GM18951 (cell line): ENCODE results near the gene GPRC5C.

ENCODE experiments used
- POLR2A ChIP-seq: IDR thresholded peaks from 4 replicates; pipeline ENCODE4 v1.6.1; 2011; ENCODE audit warnings: mild to moderate bottlenecking; ENCODE audit not compliant: insufficient read length, insufficient read depth; ENCODE audit errors: extremely low read depth
- in situ Hi-C: fragments of 300-500 bp; cut with MboI; formaldehyde crosslinking; loops from one replicate; pipeline ENCODE4 v1.12.0; 2022; ENCODE audit warnings: low sequenced_read_pairs, mixed read lengths, inconsistent platforms; ENCODE audit not compliant: unreplicated experiment

GPRC5C gene, protein sequence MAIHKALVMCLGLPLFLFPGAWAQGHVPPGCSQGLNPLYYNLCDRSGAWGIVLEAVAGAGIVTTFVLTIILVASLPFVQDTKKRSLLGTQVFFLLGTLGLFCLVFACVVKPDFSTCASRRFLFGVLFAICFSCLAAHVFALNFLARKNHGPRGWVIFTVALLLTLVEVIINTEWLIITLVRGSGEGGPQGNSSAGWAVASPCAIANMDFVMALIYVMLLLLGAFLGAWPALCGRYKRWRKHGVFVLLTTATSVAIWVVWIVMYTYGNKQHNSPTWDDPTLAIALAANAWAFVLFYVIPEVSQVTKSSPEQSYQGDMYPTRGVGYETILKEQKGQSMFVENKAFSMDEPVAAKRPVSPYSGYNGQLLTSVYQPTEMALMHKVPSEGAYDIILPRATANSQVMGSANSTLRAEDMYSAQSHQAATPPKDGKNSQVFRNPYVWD

DNA sequence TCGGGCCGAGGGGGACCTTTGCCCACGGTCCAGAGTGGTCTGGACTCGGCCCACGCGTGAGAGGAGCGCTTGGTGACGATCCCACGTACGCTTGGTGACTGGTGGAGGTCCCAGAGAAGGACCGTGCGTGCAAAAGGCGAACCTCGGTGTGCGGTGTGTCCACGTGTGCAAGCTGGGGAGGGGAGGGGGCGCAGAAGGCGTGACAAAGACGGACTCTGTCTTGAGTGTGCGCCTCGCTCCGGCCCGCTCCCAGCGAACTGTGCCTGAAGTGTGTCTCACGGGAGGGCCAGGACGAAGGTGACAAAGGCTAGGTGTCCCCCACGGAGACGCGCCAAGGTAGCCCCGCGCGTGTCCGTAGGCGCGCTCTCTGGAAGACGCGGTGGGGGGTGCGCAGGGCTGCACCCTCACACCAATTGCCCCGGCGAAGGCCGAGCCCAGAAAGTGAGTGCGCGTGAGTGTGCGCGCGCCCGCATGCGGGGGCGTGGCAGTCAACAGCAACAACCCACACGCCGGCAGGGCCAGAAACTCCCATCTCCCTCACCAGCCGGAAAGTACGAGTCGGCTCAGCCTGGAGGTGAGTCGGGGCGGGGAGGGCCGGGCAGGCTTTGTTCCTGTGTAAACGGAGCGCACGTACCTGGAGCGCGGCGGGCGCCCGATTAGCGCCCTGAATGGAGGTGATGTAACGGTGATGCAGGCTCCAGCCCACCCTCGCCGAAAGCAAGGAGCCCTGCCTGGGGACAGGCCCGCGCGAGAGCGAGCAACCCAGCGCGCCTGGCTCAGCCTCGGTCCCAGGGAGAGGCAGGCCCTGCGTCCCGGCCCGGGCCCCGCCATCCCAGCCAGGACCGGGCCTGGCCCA, at the start of gene GPRC5C:
TSS of gene GPRC5C (plus strand) at position 521 of the 856 bp plus-strand sequence. CDS start 7,689 bp downstream, outside the sequence.
- peak; percentile 54 for TF ChIP-seq POLR2A
- in situ Hi-C loops: no loop called here

DNA sequence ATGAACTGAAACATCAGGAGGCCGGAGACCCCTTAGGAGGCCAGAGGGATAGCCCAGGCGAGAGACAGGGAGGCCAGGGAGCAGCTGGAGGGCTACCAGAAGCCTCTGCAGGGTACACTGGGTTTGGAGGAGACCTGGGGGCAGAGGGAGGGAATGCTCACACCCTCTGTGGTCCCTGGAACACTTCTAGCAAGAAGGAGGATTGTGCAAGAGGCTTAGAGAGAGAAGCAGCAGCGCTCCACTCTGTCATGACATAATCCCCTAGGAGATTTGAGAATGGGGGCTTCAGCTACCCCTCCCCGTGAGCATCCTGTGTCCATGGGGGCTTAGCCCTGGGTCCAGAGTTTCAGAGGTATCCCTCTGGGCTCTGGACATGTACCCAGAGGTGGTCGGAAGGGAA, 48.7 kb upstream of the GPRC5C start:
- in situ Hi-C loops: no loop called here
- no peak for TF ChIP-seq POLR2A

DNA sequence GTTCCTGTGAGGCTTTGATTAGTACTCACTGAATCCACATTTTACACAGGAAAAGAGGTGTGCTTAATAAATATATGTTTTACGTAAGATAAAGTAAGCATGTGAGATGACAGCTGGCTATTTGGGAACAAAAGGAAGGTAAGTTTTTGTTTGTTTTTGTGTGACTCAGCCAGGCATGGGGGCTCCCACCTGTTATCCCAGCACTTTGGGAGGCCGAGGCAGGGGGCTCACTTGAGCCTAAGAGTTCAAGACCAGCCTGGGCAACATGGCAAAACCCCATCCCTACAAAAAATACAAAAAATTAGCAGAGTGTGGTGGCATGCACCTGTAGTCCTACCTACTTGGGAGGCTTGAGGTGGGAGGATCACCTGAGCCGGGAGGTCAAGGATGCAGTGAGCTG, 46.7 kb upstream of the GPRC5C start:
- TF ChIP-seq POLR2A: no peak
- in situ Hi-C loops: no loop called here

DNA sequence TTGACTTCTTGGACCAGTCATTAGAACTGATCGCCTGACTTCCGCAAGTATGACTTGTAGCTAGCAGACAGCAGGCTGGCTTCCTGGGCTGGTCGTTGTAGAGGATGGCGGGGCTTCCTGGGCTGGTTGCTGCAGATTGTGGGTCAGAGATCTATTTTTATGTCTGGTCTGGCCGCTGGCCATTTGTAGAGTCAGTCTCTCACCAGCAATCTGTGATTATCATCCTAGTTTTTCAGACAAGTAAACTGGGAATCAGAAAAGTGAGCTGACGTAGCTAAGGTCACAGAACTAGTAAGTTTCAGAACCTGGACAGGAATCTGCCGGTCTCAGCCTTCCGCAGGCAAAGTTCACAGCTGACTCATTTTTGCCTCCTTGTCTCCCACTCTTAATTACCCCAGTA, 45.5 kb upstream of the GPRC5C start:
- TF ChIP-seq POLR2A: no peak
- in situ Hi-C loops: no loop called here

DNA sequence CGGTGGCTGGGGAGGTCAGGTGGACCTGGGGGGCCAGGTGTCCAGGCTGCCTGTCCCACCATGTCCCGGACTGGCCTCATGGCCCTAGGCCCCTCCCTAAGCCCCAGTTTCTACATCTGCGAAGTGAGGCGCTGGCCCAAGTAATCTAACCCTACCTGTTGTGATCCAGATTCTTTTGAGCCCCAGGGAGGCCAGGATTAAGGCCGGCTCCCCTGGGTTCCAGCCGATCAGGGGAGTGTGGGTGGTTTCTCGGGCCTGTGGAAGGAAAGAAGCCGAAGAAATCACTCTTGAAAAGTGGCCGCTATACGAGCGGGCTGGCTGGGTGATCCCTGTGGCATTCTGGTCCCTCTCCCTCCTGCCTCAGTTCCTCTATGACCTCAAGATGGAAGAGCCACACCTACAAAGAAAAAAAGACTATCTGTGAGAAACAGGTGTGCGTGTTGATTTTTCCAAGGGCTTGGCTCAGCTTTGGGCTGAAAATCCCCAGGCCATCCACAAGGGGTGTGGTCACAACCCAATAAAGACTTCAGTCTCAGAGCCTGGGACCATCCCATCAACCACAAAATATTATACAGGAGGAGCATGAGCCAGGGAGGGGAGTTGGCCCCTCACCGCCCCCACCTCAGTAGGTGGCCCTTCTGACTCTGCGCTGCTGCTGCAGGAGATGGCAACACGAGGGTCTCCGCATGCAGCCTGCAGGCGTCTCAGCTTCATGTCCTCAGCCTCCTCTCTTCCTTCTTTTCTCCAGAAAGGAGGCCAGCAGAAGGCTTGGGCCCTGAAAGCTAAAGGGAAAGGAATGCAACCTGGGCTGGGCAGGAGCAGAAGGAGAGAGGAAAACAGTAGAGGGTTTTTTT, 44.3 kb upstream of the GPRC5C start:
- TF ChIP-seq POLR2A: no peak
- in situ Hi-C loops: no loop called here

DNA sequence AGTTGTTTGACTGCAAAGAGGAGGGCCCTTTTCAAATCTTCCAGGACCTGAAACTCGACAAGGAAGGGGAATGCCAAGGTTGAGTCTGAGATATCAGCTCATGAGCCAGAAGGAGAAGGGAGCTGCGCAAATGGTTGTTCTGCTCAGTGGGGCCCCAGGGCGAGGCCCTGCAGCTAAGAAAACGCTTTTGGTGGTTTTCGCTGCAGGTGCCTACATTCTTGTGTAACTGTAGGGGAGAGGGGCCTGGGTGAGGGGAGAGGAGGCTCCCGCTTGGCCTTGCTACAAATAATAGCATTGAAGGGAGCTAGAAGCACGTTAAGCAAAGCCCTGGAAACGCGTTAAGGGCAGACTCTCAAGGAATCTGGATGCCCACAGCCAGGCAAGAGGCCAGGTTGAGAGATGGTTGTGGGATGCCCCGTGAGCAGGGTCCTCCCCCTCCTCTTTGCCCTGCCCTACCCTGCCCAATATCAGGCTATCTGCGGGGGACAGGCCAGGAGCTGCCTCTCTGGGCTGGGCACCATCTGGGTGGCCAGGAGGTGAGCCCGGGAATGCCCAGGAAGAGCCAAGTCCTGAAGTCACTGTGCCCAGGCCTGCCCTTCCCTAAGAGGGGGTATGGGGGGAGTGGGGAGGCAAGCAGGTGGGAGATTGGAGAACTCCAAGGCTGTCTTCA, 42.7 kb upstream of the GPRC5C start:
- in situ Hi-C loops: no loop called here
- no peak for TF ChIP-seq POLR2A

DNA sequence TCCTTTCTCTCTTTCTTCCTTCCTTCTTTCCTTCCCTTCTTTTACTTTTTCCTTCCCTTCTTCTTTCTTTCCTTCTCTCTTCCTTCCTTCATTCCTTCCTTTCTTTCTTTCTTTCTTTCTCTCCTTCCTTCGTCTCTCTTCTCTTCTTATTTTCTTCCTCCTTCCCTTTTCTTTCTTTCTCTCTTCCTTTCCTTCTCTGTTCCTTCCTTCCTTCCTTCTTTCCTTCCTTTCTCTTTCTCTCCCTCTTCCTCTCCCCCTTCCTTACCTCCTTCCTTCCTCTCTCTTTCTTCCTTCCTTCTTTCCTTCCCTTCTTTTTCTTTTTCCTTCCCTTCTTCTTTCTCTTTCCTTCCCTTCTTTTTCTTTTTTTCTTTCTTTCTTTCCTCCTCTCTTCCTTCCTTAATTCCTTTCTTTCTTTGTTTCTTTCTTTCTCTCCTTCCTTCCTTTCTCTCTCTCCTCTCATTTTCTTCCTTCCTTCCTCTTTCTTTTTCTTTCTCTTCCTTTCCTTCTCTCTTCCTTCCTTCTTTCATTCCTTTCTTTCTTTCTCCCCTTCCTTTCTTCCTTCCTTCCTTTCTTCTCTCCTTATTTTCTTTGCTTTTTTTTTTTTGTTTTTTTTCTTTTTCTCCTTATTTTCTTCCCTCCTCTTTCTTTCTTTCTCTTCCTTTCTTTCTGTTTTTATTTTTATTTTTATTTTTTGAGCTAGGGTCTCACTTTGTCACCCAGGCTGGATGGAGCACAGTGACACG, 41.8 kb upstream of the GPRC5C start:
- in situ Hi-C loops: no loop called here

DNA sequence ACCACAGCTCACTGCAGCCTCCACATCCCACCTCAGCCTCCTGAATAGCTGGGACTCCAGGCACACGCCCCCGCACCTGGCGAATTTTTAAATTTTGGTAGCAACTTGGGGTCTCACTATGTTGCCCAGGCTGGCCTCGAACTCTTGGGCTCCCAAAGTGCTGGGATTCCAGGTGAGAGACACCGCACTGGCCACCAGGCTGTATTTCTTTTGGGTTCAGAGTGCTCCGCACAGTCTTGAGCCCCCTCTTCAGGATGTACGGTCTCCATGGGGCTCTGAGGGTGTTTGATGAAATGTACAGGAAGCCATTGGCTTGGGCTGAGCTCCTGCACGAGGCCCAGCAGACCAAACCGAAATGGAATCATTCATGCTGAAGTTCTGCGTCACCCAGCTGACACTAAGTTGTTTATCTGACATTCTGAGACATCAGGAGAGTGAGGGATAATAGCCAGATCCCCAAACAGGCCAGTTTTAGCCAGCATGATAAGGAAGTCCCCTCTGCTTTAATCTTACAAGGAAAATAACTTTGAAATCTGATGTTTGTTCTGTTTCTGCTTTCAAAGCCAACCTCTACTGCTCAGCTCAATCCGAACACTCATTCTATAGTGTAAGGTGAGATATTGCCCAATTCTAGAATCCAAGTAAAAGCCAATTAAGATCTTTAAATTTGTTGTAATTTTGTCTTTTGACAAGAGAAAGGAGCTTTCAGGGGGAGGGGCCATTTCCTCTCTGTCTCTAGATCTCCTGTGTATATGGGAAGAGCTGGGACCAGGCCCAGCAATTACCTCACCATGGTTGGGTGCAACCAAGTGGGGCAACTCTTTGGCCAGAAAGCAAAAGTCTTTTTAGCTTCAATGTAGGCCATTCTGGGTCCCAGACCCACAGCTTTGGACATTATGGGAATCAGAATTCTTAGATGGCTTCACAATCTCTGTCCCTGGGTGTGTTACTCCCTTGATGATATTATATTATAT, 40.9 kb upstream of the GPRC5C start:
- in situ Hi-C loops: no loop called here

More for the DNA sequence above, 41.8 kb upstream of the GPRC5C start:
- TF ChIP-seq POLR2A: no peak

DNA sequence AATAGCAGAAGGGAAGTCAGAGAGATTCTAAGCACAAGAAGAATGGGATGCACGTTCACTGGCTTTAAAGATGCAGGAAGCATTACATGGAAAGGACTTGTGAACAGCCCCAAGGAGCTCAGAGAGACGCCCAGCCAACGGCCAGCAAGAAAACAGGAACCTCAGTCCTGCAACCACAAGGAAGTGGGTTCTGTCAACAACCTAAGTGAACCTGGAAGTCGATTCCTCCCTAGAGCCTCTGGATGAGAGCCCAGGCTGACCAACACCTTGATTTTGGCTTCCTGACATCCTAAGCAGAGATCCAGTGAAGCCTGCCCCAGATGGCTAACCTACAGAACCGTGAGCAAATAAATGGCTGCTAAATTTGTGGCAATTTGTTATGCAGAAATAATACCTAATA, 40.1 kb upstream of the GPRC5C start:
- in situ Hi-C loops: no loop called here

More for the DNA sequence above, 40.9 kb upstream of the GPRC5C start:
- no peak for TF ChIP-seq POLR2A

DNA sequence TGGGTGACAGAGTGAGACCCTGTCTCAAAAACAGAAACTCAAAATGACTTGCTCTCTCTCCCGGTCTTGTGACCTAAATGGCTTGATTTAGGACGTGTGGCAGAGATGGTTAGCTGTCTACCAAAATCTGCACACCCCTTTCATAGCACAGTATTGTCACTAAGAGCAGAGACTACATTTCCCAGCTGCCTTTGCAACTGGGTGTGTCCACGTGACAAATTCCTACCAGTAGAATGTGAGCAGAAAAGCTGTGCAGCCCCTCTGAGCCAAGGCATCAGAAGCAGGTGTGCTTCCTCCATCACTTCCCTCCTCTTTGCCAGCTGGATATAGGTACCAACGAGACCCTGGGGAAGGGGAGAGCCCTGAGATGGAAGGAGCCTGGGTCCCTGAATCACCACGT, 39.0 kb upstream of the GPRC5C start:
- in situ Hi-C loops: no loop called here
- TF ChIP-seq POLR2A: no peak

More for the DNA sequence above, 40.1 kb upstream of the GPRC5C start:
- TF ChIP-seq POLR2A: no peak
